Posterior vena cava (tissue), 2 donors: ENCODE results near the gene DYRK4. TPM values are rescaled to one million over a fixed set of nuclear protein-coding genes. Genes with fewer than 3 reads are reported as not detected.
"Not testable (repeated sequence)": the region's sequence is repeated elsewhere in the genome, so short reads cannot be mapped to it uniquely, and the experiment has no call there.

ENCODE experiments used
- DNase-seq: peaks from one replicate; pipeline ENCODE4 v3.0.0-alpha.2; 2020; ENCODE audit warnings: low spot score
- intact Hi-C, 2 donors: fragments of 100-400 bp; cut with DNase I; formaldehyde crosslinking; loops; one replicate each; pipeline versions ENCODE4 v1.14.1 to v1.14.2; 2022 to 2023
- long read RNA-seq, 2 donors: library from polyadenylated mRNA; unstranded; transcript quantifications; one replicate each; pipeline ENCODE4 v2.0.0, GENCODE V29; 2020 to 2021
- total RNA-seq, 2 donors: library from RNA; stranded (reverse); fragmentation: NEBNext Ultra II Directional; extraction: Animal tissue kit (Norgen Biotek cat#: 25700); gene quantifications; one replicate each; pipeline ENCODE4 v1.2.1, GENCODE V29; 2021
- donor health status: DM: yes; HTN: yes; CAD: no.
- donor health status: DM: yes; HTN: yes; CAD: no.

DYRK4 gene, protein sequence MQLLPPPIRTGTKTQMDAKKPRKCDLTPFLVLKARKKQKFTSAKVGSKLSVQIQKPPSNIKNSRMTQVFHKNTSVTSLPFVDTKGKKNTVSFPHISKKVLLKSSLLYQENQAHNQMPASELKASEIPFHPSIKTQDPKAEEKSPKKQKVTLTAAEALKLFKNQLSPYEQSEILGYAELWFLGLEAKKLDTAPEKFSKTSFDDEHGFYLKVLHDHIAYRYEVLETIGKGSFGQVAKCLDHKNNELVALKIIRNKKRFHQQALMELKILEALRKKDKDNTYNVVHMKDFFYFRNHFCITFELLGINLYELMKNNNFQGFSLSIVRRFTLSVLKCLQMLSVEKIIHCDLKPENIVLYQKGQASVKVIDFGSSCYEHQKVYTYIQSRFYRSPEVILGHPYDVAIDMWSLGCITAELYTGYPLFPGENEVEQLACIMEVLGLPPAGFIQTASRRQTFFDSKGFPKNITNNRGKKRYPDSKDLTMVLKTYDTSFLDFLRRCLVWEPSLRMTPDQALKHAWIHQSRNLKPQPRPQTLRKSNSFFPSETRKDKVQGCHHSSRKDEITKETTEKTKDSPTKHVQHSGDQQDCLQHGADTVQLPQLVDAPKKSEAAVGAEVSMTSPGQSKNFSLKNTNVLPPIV
- total RNA-seq, result 10 to 100 TPM; 26.9 to 37.5 TPM
- long read RNA-seq, donor 1, partial matches to known transcripts, result 1 of 3 reads
- long read RNA-seq, donor 1, other reads (novel, unspliced or antisense), result 1 of 3 reads
- long read RNA-seq, donor 2, partial matches to known transcripts, result 4 of 5 reads
- long read RNA-seq, donor 2, other reads (novel, unspliced or antisense), result 1 of 5 reads

DNA sequence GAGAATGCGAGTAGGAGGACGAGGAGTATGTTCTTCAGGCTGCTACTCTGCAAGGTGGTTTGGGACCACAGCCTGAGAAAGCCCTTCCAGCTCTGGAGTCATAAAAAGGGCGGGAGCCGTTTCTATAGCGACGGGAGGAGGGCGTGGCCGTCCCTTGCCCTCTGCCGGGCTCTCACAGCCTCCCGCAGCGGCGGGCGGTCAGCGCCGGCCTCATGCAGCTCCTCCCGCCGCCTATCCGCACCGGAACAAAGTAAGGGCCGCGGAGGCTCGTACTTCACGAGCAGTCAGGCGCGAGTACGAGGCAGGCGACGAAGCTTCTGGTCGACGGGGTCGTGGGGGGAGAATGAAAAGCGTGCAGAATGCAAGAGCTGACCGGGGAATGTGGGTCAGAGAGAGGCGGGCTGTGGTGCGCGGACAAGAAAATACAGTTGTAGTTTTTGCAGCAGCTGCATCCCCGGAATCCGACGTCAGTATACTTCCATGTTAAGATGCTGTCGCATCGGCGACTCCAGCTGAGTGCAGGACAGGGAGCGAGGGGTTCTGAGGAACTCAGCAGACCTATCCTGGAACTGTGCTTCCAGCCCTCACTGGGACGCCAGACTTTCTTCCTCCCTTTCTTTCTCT lies at the start of gene DYRK4:
Gene DYRK4 (plus strand): TSS at position 175 of the 624 bp plus-strand sequence. CDS start 38 bp downstream, at position 213.
- intact Hi-C loops, result no loop called here
- peak; percentile 94 for DNase-seq

- DNase-seq, result no peak
- intact Hi-C loops, result no loop called here
Observed at GRCh38 chr12:4518106-4518728, 43.8 kb upstream of the DYRK4 start.

- intact Hi-C loops, DNase-seq: not testable (repeated sequence)
Observed at GRCh38 chr12:4523443-4523842, 38.6 kb upstream of the DYRK4 start.

- DNase-seq, result no peak
- intact Hi-C loops, result no loop called here
Observed at GRCh38 chr12:4526923-4527546, 35.0 kb upstream of the DYRK4 start.

- intact Hi-C loops, result loop anchor here in 1 of 2 donors (10.0 kb wide), 1 partner anchor 175 kb away; no protein-coding TSS in a partner anchor
- DNase-seq, result no peak
Observed at GRCh38 chr12:4530160-4530559, 31.8 kb upstream of the DYRK4 start.

- DNase-seq, result no peak
- intact Hi-C loops, result loop anchor here in 1 of 2 donors (10.0 kb wide), 1 partner anchor 176 kb away; no protein-coding TSS in a partner anchor
Observed at GRCh38 chr12:4530982-4531586, 30.9 kb upstream of the DYRK4 start.

- intact Hi-C loops, result loop anchor here in 1 of 2 donors (10.0 kb wide), 1 partner anchor 180 kb away; no protein-coding TSS in a partner anchor
- no peak for DNase-seq
Observed at GRCh38 chr12:4535092-4535491, 26.9 kb upstream of the DYRK4 start.

DNA sequence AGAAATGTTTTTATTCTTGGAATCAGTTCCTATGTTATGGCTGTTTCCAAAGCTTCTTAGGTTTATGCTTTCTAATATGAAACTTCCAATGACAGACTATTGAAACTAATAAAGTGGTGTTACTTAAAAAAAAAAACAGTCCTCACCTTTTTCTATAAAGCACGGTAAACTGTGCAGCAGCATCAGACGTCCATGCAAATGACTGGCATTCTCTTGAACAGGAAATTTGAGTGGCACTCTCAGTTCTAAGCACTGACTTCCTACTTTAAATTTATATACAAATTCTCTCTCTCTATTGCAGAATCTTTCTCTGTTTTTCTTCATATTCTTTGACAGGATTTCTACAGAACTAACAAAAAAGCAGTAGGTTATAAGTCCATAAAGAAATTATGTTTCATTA lies 26.1 kb upstream of the DYRK4 start:
- intact Hi-C loops, result loop anchor here in 1 of 2 donors (10.0 kb wide), 1 partner anchor 181 kb away; no protein-coding TSS in a partner anchor
- DNase-seq, result no peak

DNA sequence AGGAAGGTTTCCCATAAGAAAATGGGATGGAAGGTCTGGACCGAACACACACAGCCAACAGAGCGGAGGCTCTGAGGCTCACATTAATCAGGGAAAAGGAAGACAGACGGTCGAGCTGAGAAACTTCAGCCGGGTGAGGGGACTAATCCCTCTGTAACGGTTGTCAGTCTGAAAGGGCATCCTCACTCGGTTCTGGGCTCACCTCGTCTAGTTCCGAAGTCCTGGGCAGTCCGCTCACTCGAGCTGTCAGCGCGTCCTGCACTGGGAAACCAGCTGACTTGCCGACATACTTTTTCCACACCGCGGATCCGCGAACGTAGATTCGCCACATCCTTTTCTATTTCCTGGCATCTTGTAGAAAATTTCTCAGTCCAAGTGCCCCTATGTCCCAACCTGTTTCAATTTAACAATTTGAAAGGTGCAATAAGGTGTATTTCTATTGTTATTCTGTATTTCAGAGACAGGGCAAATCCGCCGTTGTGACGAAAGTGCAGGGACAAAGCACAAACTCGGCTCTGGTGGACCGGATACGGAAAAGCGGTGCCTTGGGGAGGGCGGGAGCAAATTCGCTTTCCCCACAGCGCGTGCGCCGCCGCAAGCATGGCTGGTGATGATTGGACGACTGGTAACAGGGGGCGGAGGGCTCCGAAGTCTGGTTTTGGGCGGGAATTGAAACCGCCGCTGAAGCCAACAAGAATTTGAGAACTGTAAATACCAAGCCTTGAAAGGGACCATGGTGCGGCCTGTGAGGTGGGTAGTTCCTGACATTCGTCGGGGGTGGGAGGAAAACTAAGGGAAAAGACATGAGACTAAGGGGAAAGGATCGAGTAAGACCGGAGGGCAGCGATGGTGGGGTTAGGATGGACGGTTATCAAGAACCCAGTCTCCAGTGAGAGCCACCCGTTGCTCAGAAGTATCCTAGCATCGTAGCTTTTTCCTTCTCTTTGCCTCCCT lies 23.5 kb upstream of the DYRK4 start, which contains the start of gene RAD51AP1:
Gene RAD51AP1 (plus strand): TSS at position 684 of the 954 bp plus-strand sequence. CDS start 50 bp downstream, at position 734.
- intact Hi-C loops, result loop anchor here in 1 of 2 donors (10.0 kb wide), 1 partner anchor 184 kb away; no protein-coding TSS in a partner anchor
- peak; percentile 99 for DNase-seq

GRCh38 chr12:4539167-4539870 lies 22.7 kb upstream of the DYRK4 start:
- no peak for DNase-seq
- intact Hi-C loops, result loop anchor here in 1 of 2 donors (10.0 kb wide), 1 partner anchor 185 kb away; no protein-coding TSS in a partner anchor

GRCh38 chr12:4540170-4540569 lies 21.8 kb upstream of the DYRK4 start:
- DNase-seq, result no peak
- intact Hi-C loops, result no loop called here

- intact Hi-C loops, result no loop called here
Observed at GRCh38 chr12:4540638-4541037, 21.4 kb upstream of the DYRK4 start.

DNA sequence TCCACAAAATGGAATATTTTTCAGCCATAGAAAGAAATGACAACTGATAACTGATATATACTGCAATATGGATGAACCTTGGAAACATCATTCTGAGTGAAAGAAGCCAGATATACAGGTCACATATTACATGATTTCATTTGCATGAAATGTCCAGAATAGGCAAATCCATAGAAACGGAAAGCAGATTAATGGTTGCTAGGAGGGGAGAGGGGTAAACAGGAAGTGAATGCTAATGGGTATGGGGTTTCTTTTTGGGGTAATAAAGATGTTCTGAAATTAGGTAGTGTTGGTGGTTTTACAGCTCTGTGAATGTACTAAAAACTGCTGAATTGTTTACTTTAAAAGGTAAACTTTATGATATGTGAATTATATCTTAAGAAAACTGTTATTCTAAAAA lies 16.8 kb upstream of the DYRK4 start:
- intact Hi-C loops, result no loop called here
- no peak for DNase-seq

More at GRCh38 chr12:4540638-4541037, 21.4 kb upstream of the DYRK4 start:
- no peak for DNase-seq

DNA sequence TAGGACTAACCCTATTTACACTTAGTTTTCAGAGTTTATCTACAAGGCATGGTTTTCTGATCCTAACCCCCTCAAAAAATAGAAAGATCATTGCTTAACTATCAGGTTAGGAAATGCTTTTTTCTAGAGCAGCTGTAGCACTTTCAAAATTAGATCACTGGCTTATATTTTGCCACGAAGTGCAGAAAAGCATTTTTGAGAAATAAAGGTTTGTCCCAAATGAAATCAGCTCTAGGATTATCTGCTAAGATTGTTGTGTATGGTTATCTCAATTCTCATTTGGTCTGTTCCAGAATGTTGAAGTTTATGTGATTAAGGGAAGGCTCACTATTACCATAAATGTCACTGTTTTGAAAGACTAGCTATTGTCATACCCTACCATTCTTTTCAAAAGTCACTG lies 9.8 kb upstream of the DYRK4 start:
- no peak for DNase-seq

DNA sequence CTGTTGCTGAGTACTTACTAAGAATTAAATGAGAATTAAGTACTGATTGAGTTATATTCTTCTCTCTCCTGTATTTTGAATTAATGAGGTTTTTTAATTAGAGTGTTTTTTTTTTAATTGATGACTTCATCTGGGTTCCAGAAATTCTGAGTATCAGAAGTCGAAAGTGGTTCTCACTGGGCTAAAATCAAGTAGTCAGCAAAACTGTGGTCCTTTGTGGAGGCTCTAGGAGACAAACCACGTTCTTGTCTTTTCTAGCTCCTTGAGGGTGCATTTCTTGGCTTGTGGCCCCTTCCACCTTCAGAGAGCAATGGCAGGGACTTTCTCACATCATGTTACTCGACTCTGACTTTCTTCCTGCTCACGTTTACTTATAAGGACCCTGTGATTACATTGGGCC lies 8.1 kb upstream of the DYRK4 start:
- intact Hi-C loops, result no loop called here
- no peak for DNase-seq

More for the DNA sequence above, 9.8 kb upstream of the DYRK4 start:
- intact Hi-C loops, result no loop called here

DNA sequence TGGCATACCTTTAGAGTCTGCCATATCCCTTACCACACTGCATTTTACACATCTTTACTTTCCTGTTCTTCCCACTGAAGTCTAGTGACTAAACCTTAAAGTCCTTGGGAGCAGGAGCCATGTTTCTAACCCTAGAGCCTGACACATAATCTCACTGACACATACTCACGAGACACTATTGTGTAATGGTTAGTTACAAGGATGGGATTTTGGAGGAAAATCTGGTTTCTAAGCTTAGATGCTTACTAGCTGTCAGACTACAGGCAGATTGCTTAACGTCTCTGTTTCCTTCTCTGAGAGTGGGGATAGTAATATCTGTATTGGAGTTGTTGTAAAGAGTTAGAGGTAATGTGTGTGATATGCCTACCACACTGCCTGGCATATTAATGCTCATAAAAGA lies 6.2 kb upstream of the DYRK4 start:
- DNase-seq, result no peak
- intact Hi-C loops, result no loop called here
